HG02852 (cell line): Measurements from ENCODE around the gene DDX56.
A peak's percentile ranks its signal among the peaks of the same experiment; 100 is the strongest.
"Not testable (repeated sequence)": the region's sequence is repeated elsewhere in the genome, so short reads cannot be mapped to it uniquely, and the experiment has no call there.

Experiments used
- ATAC-seq: cut with Tn5 transposase; IDR thresholded peaks from one replicate; pipeline ENCODE4 v1.9.1; 2021; ENCODE audit warnings: mild to moderate bottlenecking, moderate library complexity; ENCODE audit not compliant: unreplicated experiment

The DDX56 gene

GRCh38 chr7:44599222-44599621 is 25.5 kb upstream of the DDX56 start:
- ATAC-seq = no peak

- ATAC-seq = not testable (repeated sequence)
These were observed 23.5 kb upstream of the DDX56 start for GRCh38 chr7:44597181-44597580.

GRCh38 chr7:44595934-44596635 is 22.4 kb upstream of the DDX56 start:
- ATAC-seq = no peak

- no peak for ATAC-seq
These were observed 17.2 kb upstream of the DDX56 start for GRCh38 chr7:44590910-44591309.

GRCh38 chr7:44587843-44588711 is 14.4 kb upstream of the DDX56 start:
- ATAC-seq = no peak

GRCh38 chr7:44583146-44583865 is 9.6 kb upstream of the DDX56 start:
- ATAC-seq = no peak

GRCh38 chr7:44581879-44582603 is 8.3 kb upstream of the DDX56 start, which contains the start of gene TMED4:
Gene TMED4 (minus strand): TSS chr7:44582231. CDS start chr7:44582206, 25 bp downstream.
- peak; percentile 90 for ATAC-seq

GRCh38 chr7:44580945-44581878 is 7.5 kb upstream of the DDX56 start:
- ATAC-seq = peak; percentile 32

GRCh38 chr7:44576228-44576627 is 2.5 kb upstream of the DDX56 start:
- ATAC-seq = no peak

- ATAC-seq = no peak
These were observed 1.3 kb upstream of the DDX56 start for GRCh38 chr7:44575054-44575453.

- no peak for ATAC-seq
These were observed 672 bp upstream of the DDX56 start for GRCh38 chr7:44574287-44574872.

GRCh38 chr7:44572771-44573170 is 937 bp downstream of the DDX56 start:
- no peak for ATAC-seq

- ATAC-seq = no peak
These were observed 3.7 kb downstream of the DDX56 start for GRCh38 chr7:44569959-44570358.

- ATAC-seq = no peak
These were observed 4.7 kb downstream of the DDX56 start for GRCh38 chr7:44568771-44569560.

- ATAC-seq = no peak
These were observed 5.8 kb downstream of the DDX56 start for GRCh38 chr7:44567884-44568283.

GRCh38 chr7:44566680-44567079 is 7.0 kb downstream of the DDX56 start:
- no peak for ATAC-seq

- no peak for ATAC-seq
These were observed 7.7 kb downstream of the DDX56 start for GRCh38 chr7:44565795-44566559.
